Neutrophil (primary cell): ENCODE results near the gene YIPF5.

Experiments
- H3K27ac ChIP-seq: fragments of 200-600 bp; sonication (generic); 2 replicates; pipeline ENCODE4 v1.5.1; 2016; ENCODE audit warnings: mild to moderate bottlenecking, moderate library complexity
- H3K27me3 ChIP-seq: fragments of 200-600 bp; sonication (generic); 2 replicates; pipeline ENCODE4 v1.6.0; 2016; ENCODE audit warnings: mild to moderate bottlenecking
- H3K36me3 ChIP-seq: fragments of 200-600 bp; sonication (generic); 2 replicates; pipeline ENCODE4 v1.5.1; 2017
- H3K4me1 ChIP-seq, 2 experiments: fragments of 200-600 bp in 1 of 2; sonication (generic) in 1 of 2; 1 replicate in 1 of 2; 2 replicates in 1 of 2; pipeline versions ENCODE4 v1.5.1 to v1.6.1; 2013 to 2016; ENCODE audit warnings: low read depth in 1 of 2, low read length in 1 of 2, mild to moderate bottlenecking in 1 of 2, moderate library complexity in 1 of 2; ENCODE audit not compliant: control insufficient read depth in 1 of 2, insufficient read depth in 1 of 2
- H3K4me3 ChIP-seq, 2 experiments: fragments of 200-600 bp in 1 of 2; sonication (generic) in 1 of 2; 1 replicate in 1 of 2; 2 replicates in 1 of 2; pipeline ENCODE4 v1.5.1; 2013 to 2016; ENCODE audit warnings: low read depth in 1 of 2, low read length in 1 of 2, mild to moderate bottlenecking in 1 of 2, moderate library complexity in 1 of 2
- H3K9me3 ChIP-seq: fragments of 200-600 bp; sonication (generic); 2 replicates; pipeline ENCODE4 v1.5.1; 2016
- CTCF ChIP-seq: fragments of 200-600 bp; sonication (generic); IDR thresholded peaks from 2 replicates; pipeline ENCODE4 v1.5.1; 2016; ENCODE audit warnings: antibody characterized with exemption

Gene YIPF5

GRCh38 chr5:144201588-144201987, 31.1 kb upstream of the YIPF5 start:
- Histone ChIP-seq H3K9me3 (no peaks in the 10 kb centered on the region), H3K4me3 (no peak overlapping the region), H3K36me3 (no peaks in the 10 kb centered on the region), H3K27ac (no peak overlapping the region), H3K27me3 (peaks cover 86% of the 10 kb centered on the region), H3K4me1 (no peaks in the 10 kb centered on the region)
- TF ChIP-seq CTCF = no peak

GRCh38 chr5:144198386-144198785, 27.9 kb upstream of the YIPF5 start:
- H3K36me3 ChIP-seq = no peaks in the 10 kb centered on the region
- peaks cover 87% of the 10 kb centered on the region for H3K27me3 ChIP-seq
- no peaks in the 10 kb centered on the region for H3K4me1 ChIP-seq
- no peaks in the 10 kb centered on the region for H3K9me3 ChIP-seq
- TF ChIP-seq CTCF = no peak
- no peak overlapping the region for H3K4me3 ChIP-seq
- no peak overlapping the region for H3K27ac ChIP-seq

- no peak for TF ChIP-seq CTCF
- no peak overlapping the region for H3K4me3 ChIP-seq
Measured at GRCh38 chr5:144196612-144197011, 26.2 kb upstream of the YIPF5 start.

GRCh38 chr5:144195448-144195847, 25.0 kb upstream of the YIPF5 start:
- Histone ChIP-seq H3K27ac (no peak overlapping the region), H3K9me3 (no peaks in the 10 kb centered on the region), H3K27me3 (peaks cover 82% of the 10 kb centered on the region), H3K36me3 (no peaks in the 10 kb centered on the region), H3K4me1 (peaks cover 18% of the 10 kb centered on the region in 2 experiments), H3K4me3 (no peak overlapping the region)
- no peak for TF ChIP-seq CTCF

More at GRCh38 chr5:144196612-144197011, 26.2 kb upstream of the YIPF5 start:
- peaks cover 93% of the 10 kb centered on the region for H3K27me3 ChIP-seq
- H3K9me3 ChIP-seq = no peaks in the 10 kb centered on the region
- H3K36me3 ChIP-seq = no peaks in the 10 kb centered on the region
- no peak overlapping the region for H3K27ac ChIP-seq
- peaks cover 6 to 7% of the 10 kb centered on the region in 2 experiments for H3K4me1 ChIP-seq

GRCh38 chr5:144194144-144194543, 23.7 kb upstream of the YIPF5 start:
- H3K27me3 ChIP-seq = peaks cover 70% of the 10 kb centered on the region
- no peak overlapping the region for H3K27ac ChIP-seq
- no peak for TF ChIP-seq CTCF

GRCh38 chr5:144192661-144193060, 22.2 kb upstream of the YIPF5 start:
- H3K27ac ChIP-seq = no peak overlapping the region

More at GRCh38 chr5:144194144-144194543, 23.7 kb upstream of the YIPF5 start:
- Histone ChIP-seq H3K9me3 (no peaks in the 10 kb centered on the region), H3K4me3 (no peak overlapping the region), H3K36me3 (no peaks in the 10 kb centered on the region), H3K4me1 (peaks cover 31% of the 10 kb centered on the region in 2 experiments)

More at GRCh38 chr5:144192661-144193060, 22.2 kb upstream of the YIPF5 start:
- no peaks in the 10 kb centered on the region for H3K36me3 ChIP-seq
- H3K4me1 ChIP-seq = peaks cover 46% of the 10 kb centered on the region in 2 experiments
- H3K4me3 ChIP-seq = no peak overlapping the region
- peaks cover 55% of the 10 kb centered on the region for H3K27me3 ChIP-seq
- TF ChIP-seq CTCF = no peak
- no peaks in the 10 kb centered on the region for H3K9me3 ChIP-seq
